ENCODE results near the gene WNT5B.
A peak's percentile ranks its signal among the peaks of the same experiment; 100 is the strongest.
"Not testable (repeated sequence)": the region's sequence is repeated elsewhere in the genome, so short reads cannot be mapped to it uniquely, and the experiment has no call there.

The WNT5B gene

DNA sequence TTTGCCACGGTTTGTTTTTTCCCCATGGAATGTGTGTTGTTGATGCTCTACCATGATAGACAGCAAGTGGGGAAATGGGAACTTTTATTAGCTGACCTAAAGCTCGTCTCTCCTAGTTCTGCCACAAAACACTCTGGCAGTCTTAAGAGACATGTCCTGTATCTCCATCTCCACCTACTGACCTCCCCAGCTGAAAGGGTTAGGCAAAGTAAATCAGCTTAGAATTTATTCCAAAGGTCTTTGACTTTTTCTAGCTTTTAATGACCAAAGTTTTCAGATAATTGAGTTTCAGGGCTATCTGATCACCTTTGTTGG is 52.4 kb downstream of the WNT5B start:
- TF ChIP-seq, protein P1, sequence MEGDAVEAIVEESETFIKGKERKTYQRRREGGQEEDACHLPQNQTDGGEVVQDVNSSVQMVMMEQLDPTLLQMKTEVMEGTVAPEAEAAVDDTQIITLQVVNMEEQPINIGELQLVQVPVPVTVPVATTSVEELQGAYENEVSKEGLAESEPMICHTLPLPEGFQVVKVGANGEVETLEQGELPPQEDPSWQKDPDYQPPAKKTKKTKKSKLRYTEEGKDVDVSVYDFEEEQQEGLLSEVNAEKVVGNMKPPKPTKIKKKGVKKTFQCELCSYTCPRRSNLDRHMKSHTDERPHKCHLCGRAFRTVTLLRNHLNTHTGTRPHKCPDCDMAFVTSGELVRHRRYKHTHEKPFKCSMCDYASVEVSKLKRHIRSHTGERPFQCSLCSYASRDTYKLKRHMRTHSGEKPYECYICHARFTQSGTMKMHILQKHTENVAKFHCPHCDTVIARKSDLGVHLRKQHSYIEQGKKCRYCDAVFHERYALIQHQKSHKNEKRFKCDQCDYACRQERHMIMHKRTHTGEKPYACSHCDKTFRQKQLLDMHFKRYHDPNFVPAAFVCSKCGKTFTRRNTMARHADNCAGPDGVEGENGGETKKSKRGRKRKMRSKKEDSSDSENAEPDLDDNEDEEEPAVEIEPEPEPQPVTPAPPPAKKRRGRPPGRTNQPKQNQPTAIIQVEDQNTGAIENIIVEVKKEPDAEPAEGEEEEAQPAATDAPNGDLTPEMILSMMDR (IDR thresholded peaks at IDR 0.05; ENCODE audit: low read depth, low read length) = no peak
- no peak for DNase-seq (ENCODE audit: low read depth in 2 of 2)
- no peak overlapping the region for H3K4me3 ChIP-seq (replicated peaks in 1 of 2; ENCODE audit: low read depth in 2 of 2, low read length in 2 of 2)

DNA sequence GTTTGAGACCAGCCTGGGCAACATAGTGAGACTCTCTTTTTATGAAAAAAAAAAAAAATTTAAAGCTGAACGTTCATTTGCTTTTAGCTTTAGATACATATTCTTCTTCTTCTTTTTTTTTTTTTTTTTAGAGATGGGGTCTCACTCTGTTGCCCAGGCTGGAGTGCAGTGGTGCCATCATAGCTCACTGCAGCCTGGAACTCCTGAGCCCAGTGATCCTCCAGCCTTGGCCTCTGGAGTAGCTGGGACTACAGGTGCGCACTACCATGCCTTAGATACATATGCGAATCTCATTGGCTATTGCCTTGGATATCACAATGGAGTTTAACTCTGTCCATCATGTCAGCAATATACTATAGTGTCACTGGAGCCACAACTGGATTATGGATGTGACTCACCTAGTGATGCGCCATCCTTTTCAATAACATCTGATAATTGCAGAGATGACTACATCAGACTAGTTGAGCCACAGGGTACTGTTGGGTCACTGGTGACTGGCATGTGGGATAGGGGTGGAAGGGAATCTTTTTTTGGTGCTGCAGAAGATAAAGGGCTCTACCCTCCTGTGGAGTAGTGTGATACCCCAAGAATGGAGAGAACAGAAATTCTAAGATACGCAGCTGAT is 59.2 kb downstream of the WNT5B start:
- TF ChIP-seq, protein P1 (IDR thresholded peaks at IDR 0.05; ENCODE audit: low read depth, low read length) = no peak
- DNase-seq (ENCODE audit: low read depth in 2 of 2) = no peak
- H3K4me3 ChIP-seq (replicated peaks in 1 of 2; ENCODE audit: low read depth in 2 of 2, low read length in 2 of 2) = no peak overlapping the region

DNA sequence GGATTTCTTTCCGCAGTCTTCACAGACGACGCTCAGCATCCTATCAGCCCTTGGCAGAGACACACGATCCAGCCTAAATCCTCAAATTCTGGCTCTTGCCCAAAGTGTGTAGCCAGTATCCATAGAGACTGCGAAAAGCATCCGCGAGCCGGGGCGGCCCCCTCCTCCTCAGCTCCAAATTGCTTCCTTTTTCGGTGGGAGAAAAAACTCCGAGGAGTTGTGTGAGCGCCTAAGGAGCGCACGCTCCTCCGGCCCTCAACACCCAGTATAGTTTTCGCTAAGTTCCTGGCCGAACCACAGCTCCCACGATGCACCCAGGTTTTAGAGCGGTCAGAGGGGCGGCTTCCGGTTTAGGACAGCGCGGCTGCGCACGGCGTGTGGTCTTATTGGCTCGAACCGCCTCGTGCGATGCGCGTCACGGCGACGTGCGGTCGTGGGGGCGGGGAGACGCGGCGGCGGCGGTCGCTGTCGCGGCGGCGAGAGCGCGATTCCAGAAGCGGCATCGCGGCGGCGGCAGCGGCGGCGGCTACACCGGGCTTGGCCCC is 61.6 kb downstream of the WNT5B start, which contains the start of gene ADIPOR2:
Gene ADIPOR2 (plus strand): TSS at position 493 of the 545 bp plus-strand sequence. CDS start 63,274 bp downstream, outside the sequence.
- peak within 1 kb of the TSS; percentile 94 to 97 for H3K4me3 ChIP-seq (replicated peaks in 1 of 2; ENCODE audit: low read depth in 2 of 2, low read length in 2 of 2)

GRCh38 chr12:1691123-1692007 is 62.3 kb downstream of the WNT5B start:
- TF ChIP-seq, protein P1 (IDR thresholded peaks at IDR 0.05; ENCODE audit: low read depth, low read length) = no peak
- peak overlapping the region; percentile 94 to 97 for H3K4me3 ChIP-seq (replicated peaks in 1 of 2; ENCODE audit: low read depth in 2 of 2, low read length in 2 of 2)
- peak in 1 of 2 donors; percentile 31 for DNase-seq (ENCODE audit: low read depth in 2 of 2)

More for the DNA sequence above, 61.6 kb downstream of the WNT5B start, which contains the start of gene ADIPOR2:
- TF ChIP-seq, protein P1 (IDR thresholded peaks at IDR 0.05; ENCODE audit: low read depth, low read length) = no peak
- peak; percentile 97 to 98 for DNase-seq (ENCODE audit: low read depth in 2 of 2)

DNA sequence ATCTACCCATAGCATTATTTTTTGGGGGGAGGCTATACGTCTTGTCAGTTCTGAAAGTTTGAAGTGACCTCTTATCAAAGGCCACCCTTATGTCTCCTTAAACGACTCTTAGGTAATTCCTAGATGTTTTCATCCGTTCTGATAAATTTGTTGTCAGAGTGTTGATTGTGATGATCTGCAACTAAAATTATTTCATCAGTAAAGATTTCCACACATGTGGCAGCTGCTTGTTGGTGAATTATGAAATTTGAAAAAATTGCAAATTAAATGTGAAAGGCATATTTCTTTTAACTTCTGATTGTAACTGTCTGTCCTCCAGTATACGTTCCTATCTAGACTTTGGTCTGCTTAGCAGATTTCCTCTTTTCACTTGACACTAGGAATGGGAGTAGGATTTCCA is 63.2 kb downstream of the WNT5B start:
- TF ChIP-seq, protein P1 (IDR thresholded peaks at IDR 0.05; ENCODE audit: low read depth, low read length) = no peak
- peak overlapping the region; percentile 11 to 97 for H3K4me3 ChIP-seq (replicated peaks in 1 of 2; ENCODE audit: low read depth in 2 of 2, low read length in 2 of 2)
- DNase-seq (ENCODE audit: low read depth in 2 of 2) = no peak

- TF ChIP-seq, protein P1 (IDR thresholded peaks at IDR 0.05; ENCODE audit: low read depth, low read length) = no peak
- no peak overlapping the region for H3K4me3 ChIP-seq (replicated peaks in 1 of 2; ENCODE audit: low read depth in 2 of 2, low read length in 2 of 2)
- no peak for DNase-seq (ENCODE audit: low read depth in 2 of 2)
Observed at GRCh38 chr12:1692895-1693610, 64.0 kb downstream of the WNT5B start.

GRCh38 chr12:1695097-1695496 is 66.1 kb downstream of the WNT5B start:
- not testable (repeated sequence) for DNase-seq (ENCODE audit: low read depth in 2 of 2); H3K4me3 ChIP-seq (replicated peaks in 1 of 2; ENCODE audit: low read depth in 2 of 2, low read length in 2 of 2)
